ENCODE results near the gene ARMS2.

Gene ARMS2

DNA sequence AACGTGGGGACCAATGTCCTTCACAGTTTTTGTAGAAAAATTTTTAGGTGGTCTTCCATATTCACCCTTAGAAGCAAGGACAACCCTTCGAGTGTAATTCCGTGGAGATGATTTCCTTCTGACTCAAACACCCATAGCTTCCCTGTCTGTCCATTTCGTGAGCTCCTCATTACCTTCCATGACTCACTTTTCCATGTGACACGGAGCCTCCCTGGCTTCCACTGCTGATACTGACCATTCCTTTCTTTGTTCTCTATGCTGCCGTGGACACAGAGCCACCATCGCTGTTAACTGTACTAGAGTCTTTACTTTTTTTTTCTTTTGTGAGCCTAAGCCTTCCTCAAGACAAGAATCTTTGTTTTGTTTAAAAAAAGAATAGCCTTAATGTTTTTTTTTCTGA lies 12.5 kb upstream of the ARMS2 start:
- Mint-ChIP-seq H3K4me3 (no peak overlapping the region), H3K27ac (no peak overlapping the region), H3K4me1 (ENCODE audit: low read depth) (no peaks in the 10 kb centered on the region), H3K27me3 (peaks cover 5% of the 10 kb centered on the region), H3K9me3 (ENCODE audit: low read depth) (peaks cover 4% of the 10 kb centered on the region), H3K36me3 (peaks cover 8% of the 10 kb centered on the region)

DNA sequence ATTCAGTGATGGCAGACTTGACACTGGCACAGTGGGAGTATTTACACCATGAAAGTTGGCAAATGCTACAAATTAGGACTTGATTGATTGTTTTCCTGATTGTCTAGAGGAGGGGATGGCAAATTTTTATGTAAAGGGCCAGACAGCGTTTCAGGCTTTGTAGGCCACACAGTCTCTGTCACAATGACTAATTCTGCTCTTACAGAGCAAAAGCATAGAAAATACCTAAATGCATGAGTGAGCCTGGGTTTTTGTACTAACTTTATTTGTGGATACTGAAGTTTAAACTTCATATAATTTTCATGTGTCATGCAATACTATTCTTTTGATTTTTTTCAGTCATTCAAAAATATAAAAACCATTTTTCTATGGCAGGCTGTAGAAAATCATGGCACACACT lies 9.0 kb upstream of the ARMS2 start:
- Mint-ChIP-seq H3K36me3 (peaks cover 4% of the 10 kb centered on the region), H3K27ac (no peak overlapping the region), H3K27me3 (peaks cover 7% of the 10 kb centered on the region), H3K4me1 (ENCODE audit: low read depth) (no peaks in the 10 kb centered on the region), H3K9me3 (ENCODE audit: low read depth) (peaks cover under 1% of the 10 kb centered on the region), H3K4me3 (no peak overlapping the region)

DNA sequence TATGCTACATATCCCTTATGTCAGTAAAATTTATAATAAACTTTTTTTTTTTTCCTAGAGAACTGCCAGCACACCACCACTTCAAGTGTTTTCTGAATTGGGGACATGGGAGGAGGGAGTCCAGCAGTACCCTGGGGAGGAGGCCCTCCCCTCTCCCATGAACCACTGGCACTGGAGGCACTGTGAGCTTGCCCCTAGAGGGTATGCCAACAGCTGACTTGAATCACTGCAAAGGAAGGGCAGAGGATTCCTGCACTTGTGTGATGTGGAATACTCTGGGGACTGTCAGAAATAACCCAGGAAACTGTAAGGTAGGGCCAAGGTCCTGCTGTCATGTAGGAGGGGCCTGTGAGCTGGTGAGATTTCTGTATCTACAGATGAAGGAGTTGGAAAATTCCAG lies 8.5 kb upstream of the ARMS2 start:
- peaks cover 4% of the 10 kb centered on the region for H3K36me3 Mint-ChIP-seq
- H3K27me3 Mint-ChIP-seq: peaks cover 10% of the 10 kb centered on the region
- H3K4me3 Mint-ChIP-seq: no peak overlapping the region
- no peak overlapping the region for H3K27ac Mint-ChIP-seq
- no peaks in the 10 kb centered on the region for H3K4me1 Mint-ChIP-seq (ENCODE audit: low read depth)
- H3K9me3 Mint-ChIP-seq (ENCODE audit: low read depth): no peaks in the 10 kb centered on the region

DNA sequence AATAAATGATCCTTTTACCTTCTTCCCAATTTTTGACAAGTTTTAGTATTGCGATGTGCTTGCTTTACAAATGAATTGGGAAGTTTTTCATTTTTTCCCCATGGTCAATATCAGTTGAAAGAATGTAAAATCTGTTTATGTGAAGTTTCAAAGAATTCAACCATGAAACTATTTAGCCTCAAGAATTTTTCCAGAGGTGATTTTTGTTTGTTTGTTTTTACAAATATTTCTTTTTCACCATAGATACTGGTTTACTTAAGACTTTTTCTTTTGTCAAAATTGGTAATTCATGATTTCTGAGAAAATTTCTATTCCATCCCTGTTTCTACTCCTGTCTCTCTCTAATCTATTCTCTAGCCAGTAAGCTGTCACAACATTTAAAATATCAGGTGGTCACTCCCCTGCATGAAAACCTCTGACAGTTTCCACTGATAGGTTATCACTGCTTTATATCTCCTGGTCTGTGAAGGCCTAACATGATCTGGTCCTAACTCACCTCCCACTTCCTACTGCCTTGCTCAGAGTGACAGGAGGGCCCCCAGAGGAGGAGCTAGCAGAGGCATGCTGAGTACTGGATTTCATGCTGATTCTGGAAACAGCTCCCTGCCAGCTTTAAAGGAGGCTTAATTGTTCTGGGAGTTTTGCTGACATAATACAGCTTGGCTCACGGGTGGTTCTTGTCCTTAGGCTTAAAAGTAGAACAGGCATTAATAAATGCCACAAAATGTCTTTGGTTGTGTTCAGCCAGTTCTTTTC lies 7.6 kb upstream of the ARMS2 start:
- Mint-ChIP-seq H3K36me3 (peaks cover 4% of the 10 kb centered on the region), H3K4me3 (no peak overlapping the region), H3K27me3 (peaks cover 10% of the 10 kb centered on the region), H3K9me3 (ENCODE audit: low read depth) (no peaks in the 10 kb centered on the region), H3K4me1 (ENCODE audit: low read depth) (no peaks in the 10 kb centered on the region), H3K27ac (no peak overlapping the region)

DNA sequence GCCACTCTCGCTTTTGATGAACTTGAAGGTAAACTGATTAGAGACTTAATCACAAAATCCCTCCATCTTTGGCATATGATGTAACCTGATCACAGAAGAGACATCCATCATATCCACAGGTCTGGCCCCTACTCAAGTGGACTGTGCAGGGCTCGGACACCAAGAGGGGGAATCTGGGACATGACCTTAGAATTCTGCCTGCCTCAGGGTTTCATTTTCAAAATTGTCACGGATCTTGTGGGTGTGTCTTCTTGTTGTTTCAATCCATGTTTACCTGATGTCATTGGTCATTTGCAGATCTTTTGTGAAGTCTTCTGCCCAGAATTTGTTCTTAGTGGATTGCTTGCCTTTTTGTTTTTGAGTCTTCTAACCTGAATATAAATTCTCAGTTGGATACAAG lies 5.9 kb upstream of the ARMS2 start:
- Mint-ChIP-seq H3K27me3 (peaks cover 16% of the 10 kb centered on the region), H3K27ac (no peak overlapping the region), H3K36me3 (peaks cover 4% of the 10 kb centered on the region), H3K4me1 (ENCODE audit: low read depth) (no peaks in the 10 kb centered on the region), H3K4me3 (no peak overlapping the region), H3K9me3 (ENCODE audit: low read depth) (no peaks in the 10 kb centered on the region)

DNA sequence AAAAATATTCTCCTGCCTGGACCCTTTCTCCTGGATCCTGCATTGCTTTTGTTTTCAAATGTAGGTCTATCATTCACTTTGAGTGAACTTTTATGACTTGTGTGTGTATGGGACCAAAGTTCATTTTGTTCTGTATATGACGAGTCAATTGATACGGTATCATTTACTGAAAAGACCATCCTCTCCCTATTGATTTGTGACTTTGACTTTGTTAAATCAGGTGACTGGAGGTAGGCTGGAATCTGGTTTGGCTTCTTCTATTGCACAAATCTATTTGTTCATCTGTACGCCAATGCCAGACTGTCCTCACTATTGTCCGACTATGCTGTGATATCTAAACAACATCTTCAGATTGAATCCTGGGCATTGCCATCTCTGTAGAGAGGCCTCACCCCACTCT lies 5.3 kb upstream of the ARMS2 start:
- Mint-ChIP-seq H3K27ac (no peak overlapping the region), H3K9me3 (ENCODE audit: low read depth) (no peaks in the 10 kb centered on the region), H3K27me3 (peaks cover 16% of the 10 kb centered on the region), H3K4me3 (no peak overlapping the region), H3K4me1 (ENCODE audit: low read depth) (no peaks in the 10 kb centered on the region), H3K36me3 (peaks cover 4% of the 10 kb centered on the region)

DNA sequence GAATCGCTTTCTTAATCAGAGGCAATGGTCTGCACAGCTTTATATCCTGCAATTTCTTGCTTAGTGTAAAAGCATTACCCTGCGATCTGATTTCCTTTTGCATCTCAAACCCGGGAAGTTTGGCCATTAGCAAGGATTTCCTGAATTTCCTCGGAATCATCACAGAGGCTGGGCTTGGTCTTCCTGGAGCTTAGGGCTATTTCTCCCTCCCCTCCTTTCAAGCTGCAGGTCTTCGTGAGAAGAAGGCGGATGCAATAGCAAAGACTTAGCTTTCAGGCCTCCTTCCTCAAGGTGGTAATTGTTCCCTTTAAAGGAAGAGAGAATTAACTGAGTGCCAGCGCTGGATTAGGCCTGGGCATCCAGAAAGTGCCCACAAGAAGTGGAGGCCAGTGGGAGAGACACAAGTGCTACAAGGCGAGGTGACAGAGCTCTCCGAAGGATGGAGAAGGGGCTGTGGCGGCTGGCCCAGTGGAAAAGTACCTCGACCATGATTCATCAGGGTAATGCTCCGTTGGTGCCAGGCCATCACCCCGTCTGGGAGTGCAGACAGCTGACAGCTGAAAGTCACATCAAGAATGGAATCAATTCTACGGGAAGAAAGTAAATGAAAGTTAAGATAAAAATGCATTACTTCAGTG lies 4.0 kb upstream of the ARMS2 start:
- no peaks in the 10 kb centered on the region for H3K9me3 Mint-ChIP-seq (ENCODE audit: low read depth)
- H3K4me1 Mint-ChIP-seq (ENCODE audit: low read depth): no peaks in the 10 kb centered on the region
- no peak overlapping the region for H3K27ac Mint-ChIP-seq
- no peak overlapping the region for H3K4me3 Mint-ChIP-seq
- H3K27me3 Mint-ChIP-seq: peaks cover 15% of the 10 kb centered on the region
- peaks cover 4% of the 10 kb centered on the region for H3K36me3 Mint-ChIP-seq

DNA sequence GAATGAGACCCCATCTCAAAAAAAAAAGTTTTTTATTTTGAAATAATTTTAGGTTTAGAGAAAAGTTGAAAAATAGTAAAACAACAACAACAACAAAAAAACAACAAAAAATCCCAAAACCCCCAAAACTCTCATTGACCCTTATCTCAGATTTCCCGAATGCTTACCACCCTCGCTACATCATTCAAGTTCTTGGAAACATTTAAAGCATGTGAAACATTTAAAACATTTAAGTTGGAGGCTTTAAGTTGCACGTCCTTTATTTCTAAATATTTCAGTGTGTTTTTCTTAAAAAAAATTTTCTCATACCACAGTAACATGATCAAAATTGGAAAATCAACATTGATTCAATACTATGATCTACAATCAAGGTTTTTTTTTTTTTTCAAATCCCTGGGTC lies 382 bp upstream of the ARMS2 start:
- H3K4me1 Mint-ChIP-seq (ENCODE audit: low read depth): no peaks in the 10 kb centered on the region
- no peak overlapping the region for H3K4me3 Mint-ChIP-seq
- H3K27ac Mint-ChIP-seq: no peak overlapping the region
- peaks cover 34% of the 10 kb centered on the region for H3K27me3 Mint-ChIP-seq
- H3K36me3 Mint-ChIP-seq: no peaks in the 10 kb centered on the region
- H3K9me3 Mint-ChIP-seq (ENCODE audit: low read depth): no peaks in the 10 kb centered on the region

DNA sequence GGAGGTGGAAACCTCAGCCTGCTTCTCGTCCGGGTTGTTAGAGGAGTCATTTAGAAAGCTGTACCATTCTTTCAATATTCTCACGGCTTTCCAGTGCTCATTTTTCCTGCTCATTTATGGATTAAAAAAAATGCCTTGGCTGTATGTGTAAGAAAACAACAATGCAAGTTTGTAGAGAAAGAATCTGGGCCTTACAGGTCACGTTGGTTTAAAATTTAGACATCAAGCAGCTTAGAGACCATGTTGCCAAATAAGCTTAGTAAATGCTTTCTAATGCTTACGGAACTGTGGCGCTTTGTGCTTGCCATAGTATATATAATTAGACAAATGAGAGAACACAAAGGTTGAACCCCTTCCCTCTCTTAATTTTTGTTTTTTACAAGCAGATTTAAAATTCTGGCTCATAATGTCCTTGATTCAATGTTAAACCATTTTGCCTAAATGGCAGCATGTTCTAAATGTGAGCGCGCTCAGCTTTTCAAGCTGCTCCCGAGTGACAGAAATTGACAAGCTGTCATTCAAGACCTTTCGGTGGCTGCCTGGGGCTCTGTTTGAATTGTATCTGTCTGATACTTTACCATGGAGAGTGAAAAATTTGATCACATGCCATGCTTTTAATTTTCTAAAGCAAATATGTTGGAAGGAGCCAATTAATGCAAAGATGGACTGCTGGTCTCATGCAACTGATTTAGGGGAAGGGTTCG lies 1.1 kb downstream of the ARMS2 start:
- Mint-ChIP-seq H3K4me1 (ENCODE audit: low read depth) (peaks cover 7% of the 10 kb centered on the region), H3K27me3 (peaks cover 42% of the 10 kb centered on the region), H3K36me3 (no peaks in the 10 kb centered on the region), H3K27ac (no peak overlapping the region), H3K4me3 (no peak overlapping the region), H3K9me3 (ENCODE audit: low read depth) (no peaks in the 10 kb centered on the region)

DNA sequence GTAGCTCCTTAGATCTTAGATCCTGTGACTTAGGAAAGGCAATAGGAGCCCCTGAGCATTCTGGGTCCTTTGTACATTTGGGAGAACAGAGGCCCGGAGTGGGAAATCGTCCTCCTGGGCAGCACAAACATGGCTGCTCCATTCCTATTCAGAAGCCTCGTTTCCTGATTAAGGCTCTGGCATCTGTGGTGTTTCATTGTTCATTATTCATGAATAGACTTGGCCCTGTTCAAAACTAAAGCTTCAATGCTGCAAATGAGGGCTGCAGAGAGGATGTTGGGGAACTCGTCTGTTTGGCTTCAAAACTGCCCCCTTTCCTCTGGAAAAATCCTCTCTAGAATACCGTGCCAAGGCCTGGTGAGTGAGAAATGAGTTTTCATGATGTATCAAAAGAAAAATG lies 3.5 kb downstream of the ARMS2 start:
- no peak overlapping the region for H3K27ac Mint-ChIP-seq
- peaks cover 42% of the 10 kb centered on the region for H3K27me3 Mint-ChIP-seq
- no peak overlapping the region for H3K4me3 Mint-ChIP-seq

DNA sequence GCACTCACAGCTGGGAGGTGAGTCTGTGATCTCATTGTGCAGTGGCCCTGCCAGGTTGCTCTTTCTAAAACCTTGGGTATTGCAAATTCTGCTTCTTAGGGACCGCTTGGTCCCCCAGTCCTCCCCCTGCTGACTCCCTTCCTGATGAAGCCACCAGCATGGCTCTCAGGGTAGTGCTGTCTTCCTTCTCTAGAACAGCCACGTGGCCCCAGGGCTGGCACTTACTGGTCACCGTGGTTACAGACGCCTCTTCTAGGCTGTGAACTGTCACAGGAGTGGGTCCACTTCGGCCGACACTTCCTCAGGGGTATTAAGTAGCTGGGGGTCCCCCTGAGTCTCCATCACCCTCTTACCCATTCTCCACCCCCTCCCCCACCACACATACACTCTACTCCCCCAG lies 4.2 kb downstream of the ARMS2 start:
- Mint-ChIP-seq H3K9me3 (ENCODE audit: low read depth) (no peaks in the 10 kb centered on the region), H3K36me3 (no peaks in the 10 kb centered on the region), H3K27me3 (peaks cover 49% of the 10 kb centered on the region), H3K27ac (no peak overlapping the region), H3K4me1 (ENCODE audit: low read depth) (peaks cover 18% of the 10 kb centered on the region), H3K4me3 (no peak overlapping the region)

More for the DNA sequence above, 3.5 kb downstream of the ARMS2 start:
- H3K36me3 Mint-ChIP-seq: no peaks in the 10 kb centered on the region
- no peaks in the 10 kb centered on the region for H3K9me3 Mint-ChIP-seq (ENCODE audit: low read depth)
- peaks cover 17% of the 10 kb centered on the region for H3K4me1 Mint-ChIP-seq (ENCODE audit: low read depth)

DNA sequence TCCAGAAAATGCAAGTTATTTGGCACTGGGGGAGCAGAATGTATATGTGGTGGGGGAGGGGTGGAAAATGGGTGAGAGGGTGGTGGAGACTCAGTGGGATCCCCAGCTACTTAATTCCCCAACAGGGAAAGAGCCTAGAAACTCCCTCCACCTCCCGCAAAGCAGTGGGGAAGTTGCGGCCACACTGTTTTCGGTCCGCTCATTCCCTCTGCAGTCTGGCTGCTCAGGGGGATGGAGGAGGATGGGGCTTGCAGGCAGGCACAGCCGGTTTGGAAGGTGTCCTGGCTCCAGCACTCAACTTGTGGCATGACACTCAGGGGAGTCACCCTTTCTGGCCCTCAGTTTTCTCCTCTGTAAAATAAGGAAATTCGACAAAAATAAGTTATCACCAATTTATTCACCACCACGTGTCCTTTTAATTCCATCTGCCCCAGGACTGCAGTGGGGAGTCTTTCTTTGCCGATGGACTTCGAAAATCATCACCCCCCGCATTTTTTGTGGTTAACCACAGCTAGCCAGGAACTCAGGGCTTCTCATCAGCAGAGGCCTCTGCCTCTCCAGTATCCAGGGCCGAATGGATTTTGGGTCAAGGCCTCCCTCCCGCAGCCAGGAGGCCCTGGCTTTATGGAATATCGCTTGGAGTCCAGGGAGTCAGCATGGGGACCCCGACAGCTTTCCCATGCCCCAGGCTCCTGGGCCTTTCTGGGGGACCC lies 5.3 kb downstream of the ARMS2 start:
- Mint-ChIP-seq H3K9me3 (ENCODE audit: low read depth) (no peaks in the 10 kb centered on the region), H3K4me1 (ENCODE audit: low read depth) (peaks cover 18% of the 10 kb centered on the region), H3K36me3 (no peaks in the 10 kb centered on the region), H3K4me3 (no peak overlapping the region), H3K27me3 (peaks cover 50% of the 10 kb centered on the region), H3K27ac (no peak overlapping the region)

DNA sequence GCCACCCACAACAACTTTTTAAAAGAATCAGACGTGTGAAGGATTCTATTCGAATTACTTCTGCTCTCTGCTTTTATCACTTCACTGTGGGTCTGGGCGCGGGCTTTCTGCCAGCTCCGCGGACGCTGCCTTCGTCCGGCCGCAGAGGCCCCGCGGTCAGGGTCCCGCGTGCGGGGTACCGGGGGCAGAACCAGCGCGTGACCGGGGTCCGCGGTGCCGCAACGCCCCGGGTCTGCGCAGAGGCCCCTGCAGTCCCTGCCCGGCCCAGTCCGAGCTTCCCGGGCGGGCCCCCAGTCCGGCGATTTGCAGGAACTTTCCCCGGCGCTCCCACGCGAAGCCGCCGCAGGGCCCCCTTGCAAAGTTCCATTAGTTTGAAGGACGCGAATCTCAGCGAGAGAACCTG lies 6.4 kb downstream of the ARMS2 start:
- peaks cover 44% of the 10 kb centered on the region for H3K27me3 Mint-ChIP-seq
- peak overlapping the region; percentile 73 for H3K4me3 Mint-ChIP-seq
- peaks cover 18% of the 10 kb centered on the region for H3K4me1 Mint-ChIP-seq (ENCODE audit: low read depth)
- H3K9me3 Mint-ChIP-seq (ENCODE audit: low read depth): no peaks in the 10 kb centered on the region
- no peak overlapping the region for H3K27ac Mint-ChIP-seq
- H3K36me3 Mint-ChIP-seq: no peaks in the 10 kb centered on the region

DNA sequence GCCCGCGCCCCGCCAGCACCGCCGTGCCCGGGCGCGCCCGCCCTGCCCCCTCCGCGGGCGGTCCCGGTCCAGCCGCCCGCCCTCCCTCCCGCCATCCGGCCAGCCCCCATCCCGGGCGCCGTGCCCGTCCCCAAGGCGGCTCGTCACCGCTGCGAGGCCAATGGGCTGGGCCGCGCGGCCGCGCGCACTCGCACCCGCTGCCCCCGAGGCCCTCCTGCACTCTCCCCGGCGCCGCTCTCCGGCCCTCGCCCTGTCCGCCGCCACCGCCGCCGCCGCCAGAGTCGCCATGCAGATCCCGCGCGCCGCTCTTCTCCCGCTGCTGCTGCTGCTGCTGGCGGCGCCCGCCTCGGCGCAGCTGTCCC lies 6.9 kb downstream of the ARMS2 start, which contains the start of gene HTRA1:
Gene HTRA1, plus strand, starts transcription at position 187 of the 362 bp plus-strand sequence. Its CDS starts 100 bp downstream, at position 287.
- peaks cover 18% of the 10 kb centered on the region for H3K4me1 Mint-ChIP-seq (ENCODE audit: low read depth)
- H3K27ac Mint-ChIP-seq: no peak within 1 kb of the TSS
- H3K36me3 Mint-ChIP-seq: no peaks in the 10 kb centered on the region
- no peaks in the 10 kb centered on the region for H3K9me3 Mint-ChIP-seq (ENCODE audit: low read depth)
- peaks cover 44% of the 10 kb centered on the region for H3K27me3 Mint-ChIP-seq
- H3K4me3 Mint-ChIP-seq: peak within 1 kb of the TSS; percentile 84
